WTC11 (cell line): ENCODE data around the gene LEMD3. TPM values are rescaled to one million over a fixed set of nuclear protein-coding genes. Genes with fewer than 3 reads are reported as not detected.

Source experiments
- ATAC-seq: fragments of 200-7000 bp; cut with Tn5 transposase; 2 replicates; pipeline ENCODE4 v1.10.0; 2021; ENCODE audit warnings: mild to moderate bottlenecking, moderate library complexity
- CTCF ChIA-PET: fragments of 300-600 bp; sonication (Branson Sonifier 250); formaldehyde crosslinking; loops from one replicate; lab custom pipeline; 2021; ENCODE audit warnings: antibody characterized with exemption; lab: Charles Lee
- POLR2A ChIA-PET: fragments of 350-600 bp; sonication (Branson Sonifier 250); formaldehyde crosslinking; loops from one replicate; lab custom pipeline; 2021; ENCODE audit warnings: antibody characterized with exemption; lab: Charles Lee
- DNase-seq: peaks from one replicate; pipeline ENCODE4 v3.0.0; 2021; ENCODE audit warnings: low spot score
- H3K27ac Mint-ChIP-seq: 2 replicates; pipeline ENCODE4 v1.8.0; 2021; ENCODE audit warnings: mixed read lengths
- H3K27me3 Mint-ChIP-seq: 2 replicates; pipeline ENCODE4 v1.8.0; 2021; ENCODE audit warnings: low read depth, mild to moderate bottlenecking, moderate library complexity, mixed read lengths
- H3K36me3 Mint-ChIP-seq: 2 replicates; pipeline ENCODE4 v1.8.0; 2021; ENCODE audit warnings: mixed read lengths
- H3K4me1 Mint-ChIP-seq: 2 replicates; pipeline ENCODE4 v1.8.0; 2022; ENCODE audit warnings: mixed read lengths
- H3K4me3 Mint-ChIP-seq: 2 replicates; pipeline ENCODE4 v1.8.0; 2021; ENCODE audit warnings: mild to moderate bottlenecking, moderate library complexity, mixed read lengths
- H3K9me3 Mint-ChIP-seq: 2 replicates; pipeline ENCODE4 v1.8.0; 2021; ENCODE audit warnings: mixed read lengths
- ATF6 ChIP-seq: sonication (generic); formaldehyde crosslinking; IDR thresholded peaks from 2 replicates; pipeline ENCODE4 v1.8.1; 2023; ENCODE audit warnings: mild to moderate bottlenecking, missing genetic modification reagents
- CREB1 ChIP-seq: sonication (generic); formaldehyde crosslinking; IDR thresholded peaks from 2 replicates; pipeline ENCODE4 v1.8.0; 2023; ENCODE audit warnings: mild to moderate bottlenecking, missing genetic modification reagents
- E2F1 ChIP-seq: sonication (generic); formaldehyde crosslinking; IDR thresholded peaks from 2 replicates; pipeline ENCODE4 v1.8.0; 2022; ENCODE audit warnings: mild to moderate bottlenecking, missing genetic modification reagents
- ELF4 ChIP-seq: sonication (generic); formaldehyde crosslinking; IDR thresholded peaks from 2 replicates; pipeline ENCODE4 v1.8.1; 2022; ENCODE audit warnings: low read depth, mild to moderate bottlenecking, moderate library complexity, missing genetic modification reagents
- ERG ChIP-seq: fragments of 250-450 bp; sonication (Bioruptor Pico); IDR thresholded peaks from 2 replicates; pipeline ENCODE4 v1.8.0; 2021; ENCODE audit warnings: mild to moderate bottlenecking
- ETV6 ChIP-seq: sonication (generic); formaldehyde crosslinking; IDR thresholded peaks from 2 replicates; pipeline ENCODE4 v1.8.1; 2022; ENCODE audit warnings: mild to moderate bottlenecking, missing genetic modification reagents
- FOXK1 ChIP-seq: sonication (generic); formaldehyde crosslinking; IDR thresholded peaks from 2 replicates; pipeline ENCODE4 v1.8.0; 2022; ENCODE audit warnings: mild to moderate bottlenecking, moderate library complexity, missing genetic modification reagents
- JUN ChIP-seq: sonication (generic); formaldehyde crosslinking; IDR thresholded peaks from 2 replicates; pipeline ENCODE4 v1.8.0; 2023; ENCODE audit warnings: mild to moderate bottlenecking, missing genetic modification reagents
- MAX ChIP-seq: sonication (generic); formaldehyde crosslinking; IDR thresholded peaks from 2 replicates; pipeline ENCODE4 v1.8.0; 2022; ENCODE audit warnings: mild to moderate bottlenecking, missing genetic modification reagents
- NR3C1 ChIP-seq: sonication (generic); formaldehyde crosslinking; conservative IDR thresholded peaks from 2 replicates; pipeline ENCODE4 v1.8.1; 2023; ENCODE audit warnings: low read depth, mild to moderate bottlenecking, missing genetic modification reagents
- TP53 ChIP-seq: sonication (generic); formaldehyde crosslinking; IDR thresholded peaks from 2 replicates; pipeline ENCODE4 v1.8.1; 2023; ENCODE audit warnings: mild to moderate bottlenecking, missing genetic modification reagents
- ZMAT4 ChIP-seq: fragments of 250-450 bp; sonication (Bioruptor Pico); IDR thresholded peaks from 2 replicates; pipeline ENCODE4 v1.9.0; 2021; ENCODE audit warnings: mild to moderate bottlenecking
- ZNF512 ChIP-seq: sonication (generic); formaldehyde crosslinking; IDR thresholded peaks from 2 replicates; pipeline ENCODE4 v1.8.1; 2022; ENCODE audit warnings: missing genetic modification reagents, borderline replicate concordance
- ZSCAN18 ChIP-seq: fragments of 250-450 bp; sonication (Bioruptor Pico); IDR thresholded peaks from 2 replicates; pipeline ENCODE4 v2.1.2; 2022; ENCODE audit warnings: mild to moderate bottlenecking, moderate library complexity
- total RNA-seq: library from RNA; stranded (reverse); gene quantifications from 3 replicates; pipeline ENCODE4 v1.2.3, GENCODE V29; 2021

Gene LEMD3
- total RNA-seq, 1 experiment from 2014 or later: 31.3 TPM

- TF ChIP-seq E2F1 (CRISPR knock-in tag): no peak
- TF ChIP-seq JUN (CRISPR knock-in tag): no peak
- TF ChIP-seq NR3C1 (CRISPR knock-in tag): no peak
- TF ChIP-seq ETV6 (CRISPR knock-in tag): no peak
These were observed 63.2 kb downstream of the LEMD3 start (continued) for GRCh38 chr12:65232476-65233077.

GRCh38 chr12:65237153-65237552, 67.8 kb downstream of the LEMD3 start:
- Mint-ChIP-seq H3K27me3 (no peaks in the 10 kb centered on the region), H3K27ac (no peak overlapping the region), H3K9me3 (no peaks in the 10 kb centered on the region), H3K4me1 (peaks cover 5% of the 10 kb centered on the region), H3K36me3 (peaks cover 10% of the 10 kb centered on the region), H3K4me3 (no peak overlapping the region)
- DNase-seq (no peak), ATAC-seq (no peak)
- no peak for TF ChIP-seq E2F1 (CRISPR knock-in tag)
- TF ChIP-seq ZSCAN18 (CRISPR knock-in tag): no peak
- no peak for TF ChIP-seq ZMAT4 (CRISPR knock-in tag)
- TF ChIP-seq TP53 (CRISPR knock-in tag): no peak
- no peak for TF ChIP-seq ERG (CRISPR knock-in tag)
- ChIA-PET CTCF (no interaction called here), POLR2A (no interaction called here)

- no peak for ATAC-seq
- Mint-ChIP-seq H3K27me3 (no peaks in the 10 kb centered on the region), H3K4me1 (peaks cover 1% of the 10 kb centered on the region; the same call in 1 of the 2 replicates), H3K27ac (no peak overlapping the region), H3K36me3 (peaks cover 21% of the 10 kb centered on the region), H3K4me3 (no peak overlapping the region), H3K9me3 (no peaks in the 10 kb centered on the region)
- POLR2A ChIA-PET: no interaction called here
- no peak for DNase-seq
- no peak for TF ChIP-seq MAX (CRISPR knock-in tag)
- TF ChIP-seq FOXK1 (CRISPR knock-in tag): no peak
- no peak for TF ChIP-seq CREB1 (CRISPR knock-in tag)
- TF ChIP-seq ZNF512 (CRISPR knock-in tag): no peak
- TF ChIP-seq ATF6: no peak
- no peak for TF ChIP-seq ELF4 (CRISPR knock-in tag)
- CTCF ChIA-PET: no interaction called here
These were observed 69.2 kb downstream of the LEMD3 start for GRCh38 chr12:65238609-65239008.
